AG08395 (cell line): ENCODE results near the gene CARF.
"Not testable (repeated sequence)": the region's sequence is repeated elsewhere in the genome, so short reads cannot be mapped to it uniquely, and the experiment has no call there.

Experiments used
- DNase-seq: peaks from one replicate; pipeline ENCODE4 v3.0.0; 2012; ENCODE audit warnings: mixed read lengths, low spot score

CARF gene

GRCh38 chr2:202938960-202939359, 26.9 kb downstream of the CARF start:
- DNase-seq: no peak

- DNase-seq: no peak
Observed at GRCh38 chr2:202941771-202942170, 29.7 kb downstream of the CARF start.

- no peak for DNase-seq
Observed at GRCh38 chr2:202944408-202944807, 32.3 kb downstream of the CARF start.

GRCh38 chr2:202944816-202945215, 32.7 kb downstream of the CARF start:
- no peak for DNase-seq

- no peak for DNase-seq
Observed at GRCh38 chr2:202945497-202945896, 33.4 kb downstream of the CARF start.

- not testable (repeated sequence) for DNase-seq
Observed at GRCh38 chr2:202949333-202949732, 37.3 kb downstream of the CARF start.

- no peak for DNase-seq
Observed at GRCh38 chr2:202950592-202950991, 38.5 kb downstream of the CARF start.

GRCh38 chr2:202960524-202960923, 48.4 kb downstream of the CARF start:
- no peak for DNase-seq

GRCh38 chr2:202963712-202964111, 51.6 kb downstream of the CARF start:
- DNase-seq: no peak

GRCh38 chr2:202965810-202966460, 53.9 kb downstream of the CARF start:
- no peak for DNase-seq

- not testable (repeated sequence) for DNase-seq
Observed at GRCh38 chr2:202969404-202969803, 57.3 kb downstream of the CARF start.

GRCh38 chr2:202976809-202977208, 64.7 kb downstream of the CARF start:
- no peak for DNase-seq

GRCh38 chr2:202982779-202983491, 70.9 kb downstream of the CARF start:
- DNase-seq: no peak

- no peak for DNase-seq
Observed at GRCh38 chr2:202989749-202990148, 77.7 kb downstream of the CARF start.

GRCh38 chr2:202990501-202990900, 78.4 kb downstream of the CARF start:
- DNase-seq: no peak

- DNase-seq: not testable (repeated sequence)
Observed at GRCh38 chr2:202997113-202997512, 85.0 kb downstream of the CARF start.

- DNase-seq: no peak
Observed at GRCh38 chr2:203002054-203002821, 90.2 kb downstream of the CARF start.

GRCh38 chr2:203003716-203004115, 91.6 kb downstream of the CARF start:
- DNase-seq: no peak

GRCh38 chr2:203014456-203015199, 102.6 kb downstream of the CARF start, which contains the start of gene NBEAL1:
Gene NBEAL1 (plus strand): TSS chr2:203014875. CDS start chr2:203016385, 1,510 bp downstream.
- peak; percentile 97 for DNase-seq

GRCh38 chr2:203016716-203017115, 104.6 kb downstream of the CARF start:
- no peak for DNase-seq

GRCh38 chr2:203018181-203018580, 106.1 kb downstream of the CARF start:
- DNase-seq: no peak

- DNase-seq: no peak
Observed at GRCh38 chr2:203019142-203019541, 107.1 kb downstream of the CARF start.
